Keratinocyte (primary cell): ENCODE measurements around the gene ABHD2. TPM values are rescaled to one million over a fixed set of nuclear protein-coding genes. Genes with fewer than 3 reads are reported as not detected.

Experiments
- DNase-seq: peaks from one replicate; pipeline ENCODE4 v3.0.0-alpha.2; 2011; ENCODE audit warnings: low read depth, missing footprints, low spot score
- FAIRE-seq: peaks from 2 replicates; lab custom pipeline; 2011; peaks lifted over from hg19 to GRCh38; lab: Jason Lieb, UNC
- H2AFZ ChIP-seq: 2 replicates; pipeline ENCODE4 v1.6.0; 2012; ENCODE audit warnings: low read length, control low read depth, inconsistent platforms; ENCODE audit not compliant: control insufficient read depth
- H3K27ac ChIP-seq: 2 replicates; pipeline ENCODE4 v1.5.1; 2011; ENCODE audit warnings: low read length; ENCODE audit not compliant: control insufficient read depth, insufficient read depth
- H3K27me3 ChIP-seq: 3 replicates; pipeline ENCODE4 v1.6.0; 2011; ENCODE audit warnings: low read length; ENCODE audit not compliant: control insufficient read depth, insufficient read depth; ENCODE audit errors: extremely low read depth
- H3K36me3 ChIP-seq, 2 experiments: 2 replicates in 1 of 2; 3 replicates in 1 of 2; pipeline ENCODE4 v1.5.1; 2011; ENCODE audit warnings: low read length in 2 of 2, mild to moderate bottlenecking in 1 of 2; ENCODE audit not compliant: control insufficient read depth in 2 of 2, insufficient read depth in 2 of 2; ENCODE audit errors: extremely low read depth in 1 of 2
- H3K4me1 ChIP-seq: 3 replicates; pipeline ENCODE4 v1.5.1; 2011; ENCODE audit warnings: low read length; ENCODE audit not compliant: control insufficient read depth, insufficient read depth; ENCODE audit errors: extremely low read depth
- H3K4me2 ChIP-seq: 3 replicates; pipeline ENCODE4 v1.6.0; 2011; ENCODE audit warnings: low read depth, low read length; ENCODE audit not compliant: control insufficient read depth, insufficient read depth; ENCODE audit errors: extremely low read depth
- H3K4me3 ChIP-seq, 3 experiments: fragments of 200-600 bp in 1 of 3; sonication (generic) in 1 of 3; 2 replicates in 2 of 3; 3 replicates in 1 of 3; pipeline ENCODE4 v1.5.1; 2011 to 2016; ENCODE audit warnings: low read length in 3 of 3, mild to moderate bottlenecking in 3 of 3, control low read depth in 2 of 3, inconsistent platforms in 1 of 3, low read depth in 1 of 3, mixed read lengths in 1 of 3, mixed run types in 1 of 3, moderate library complexity in 1 of 3; ENCODE audit not compliant: control insufficient read depth in 2 of 3, insufficient read depth in 2 of 3; ENCODE audit errors: extremely low read depth in 1 of 3
- H3K79me2 ChIP-seq: 2 replicates; pipeline ENCODE4 v1.6.0; 2012; ENCODE audit warnings: low read length; ENCODE audit not compliant: control insufficient read depth, insufficient read depth
- H3K9ac ChIP-seq: 3 replicates; pipeline ENCODE4 v1.6.0; 2011; ENCODE audit warnings: low read length; ENCODE audit not compliant: control insufficient read depth, insufficient read depth; ENCODE audit errors: extremely low read depth
- H3K9me1 ChIP-seq: 3 replicates; pipeline ENCODE4 v1.6.0; 2011; ENCODE audit warnings: low read length; ENCODE audit not compliant: control insufficient read depth, insufficient read depth; ENCODE audit errors: extremely low read depth
- H3K9me3 ChIP-seq: 2 replicates; pipeline ENCODE4 v1.5.1; 2012; ENCODE audit warnings: low read depth, low read length; ENCODE audit not compliant: control insufficient read depth
- H4K20me1 ChIP-seq: 3 replicates; pipeline ENCODE4 v1.6.0; 2011; ENCODE audit warnings: low read length; ENCODE audit not compliant: control insufficient read depth, insufficient read depth; ENCODE audit errors: extremely low read depth
- CTCF ChIP-seq, 3 experiments: IDR thresholded peaks in 1 of 3; conservative IDR thresholded peaks in 1 of 3; optimal IDR thresholded peaks in 1 of 3; 2 replicates in 2 of 3; 3 replicates in 1 of 3; pipeline versions ENCODE3 to v1.5.1; 2011; ENCODE audit warnings: low read length in 3 of 3, mild to moderate bottlenecking in 3 of 3, moderate library complexity in 2 of 3, control low read depth in 1 of 3, inconsistent platforms in 1 of 3; ENCODE audit not compliant: insufficient read depth in 2 of 3; ENCODE audit errors: extremely low read depth in 1 of 3
- EZH2 ChIP-seq: IDR thresholded peaks from one replicate; pipeline ENCODE4 v1.6.1; 2012; ENCODE audit warnings: inconsistent platforms, mild to moderate bottlenecking, low read length, moderate library complexity
- dilution Hi-C: fragments of 300-500 bp; cut with MboI; formaldehyde crosslinking; loops from one replicate; pipeline ENCODE4 v1.7.0; 2020; ENCODE audit warnings: low sequenced_read_pairs; ENCODE audit not compliant: extremely low pct_ligation_motif_present
- polyA plus RNA-seq, 5 experiments: library from polyadenylated mRNA; depleted of rRNA in 3 of 5; stranded (reverse) in 3 of 5; stranded (forward) in 1 of 5; unstranded in 1 of 5; fragments of >200 nt; gene quantifications; 1 replicate in 1 of 5; 2 replicates in 3 of 5; 3 replicates in 1 of 5; pipeline versions ENCODE4 v1.2.1 to v1.2.3, GENCODE V29; 2011 to 2012; ENCODE audit warnings: missing spikeins in 2 of 5, low read depth in 1 of 5, low replicate concordance in 1 of 5

Gene ABHD2
- polyA plus RNA-seq, 1 donor (not counting 4 experiments of a cell fraction or from before 2014, with no cell fraction given): 22.8 TPM

GRCh38 chr15:89143503-89144162 is 55.4 kb downstream of the ABHD2 start:
- Histone ChIP-seq H3K4me2 (peak overlapping the region; percentile 53), H3K4me1 (peaks cover 22% of the 10 kb centered on the region), H2AFZ (no peak overlapping the region), H4K20me1 (no peaks in the 10 kb centered on the region), H3K27ac (no peak overlapping the region), H3K9me3 (no peaks in the 10 kb centered on the region), H3K27me3 (no peaks in the 10 kb centered on the region), H3K9ac (no peak overlapping the region), H3K9me1 (no peaks in the 10 kb centered on the region), H3K4me3 (no peak overlapping the region), H3K36me3 (no peaks in the 10 kb centered on the region), H3K79me2 (no peaks in the 10 kb centered on the region)
- dilution Hi-C loops: no loop called here
- DNase-seq: no peak
- TF ChIP-seq EZH2 (no peak), CTCF (optimal IDR thresholded peaks at IDR 0.05 in 1 of 3, IDR thresholded peaks at IDR 0.05 in 1 of 3, conservative IDR thresholded peaks at IDR 0.05 in 1 of 3; ENCODE audit: extremely low read depth in 1 of 3, insufficient read depth in 2 of 3, low read length in 3 of 3) (no peak)
- peak; percentile 17 for FAIRE-seq

GRCh38 chr15:89144491-89144890 is 56.2 kb downstream of the ABHD2 start:
- no peaks in the 10 kb centered on the region for H3K9me1 ChIP-seq
- H3K27me3 ChIP-seq: no peaks in the 10 kb centered on the region
- H3K4me2 ChIP-seq: no peak overlapping the region
- no peaks in the 10 kb centered on the region for H3K36me3 ChIP-seq
- no peak overlapping the region for H3K9ac ChIP-seq
- H4K20me1 ChIP-seq: no peaks in the 10 kb centered on the region
- H3K4me1 ChIP-seq: peaks cover 28% of the 10 kb centered on the region
- H2AFZ ChIP-seq: no peak overlapping the region
- H3K27ac ChIP-seq: no peak overlapping the region
- TF ChIP-seq CTCF (optimal IDR thresholded peaks at IDR 0.05 in 1 of 3, IDR thresholded peaks at IDR 0.05 in 1 of 3, conservative IDR thresholded peaks at IDR 0.05 in 1 of 3; ENCODE audit: extremely low read depth in 1 of 3, insufficient read depth in 2 of 3, low read length in 3 of 3) (no peak), EZH2 (no peak)
- DNase-seq (no peak), FAIRE-seq (no peak)
- no peaks in the 10 kb centered on the region for H3K9me3 ChIP-seq
- dilution Hi-C loops: no loop called here
- H3K79me2 ChIP-seq: no peaks in the 10 kb centered on the region
- no peak overlapping the region for H3K4me3 ChIP-seq
